Epidermal melanocyte (primary cell): ENCODE measurements around the gene PPM1D.
"Not testable (repeated sequence)": the region's sequence is repeated elsewhere in the genome, so short reads cannot be mapped to it uniquely, and the experiment has no call there.

Source experiments
- DNase-seq: peaks from one replicate; pipeline ENCODE4 v3.0.0; 2011; ENCODE audit warnings: low spot score; ENCODE audit not compliant: insufficient read length

PPM1D gene

GRCh38 chr17:60664022-60664421 is 64.0 kb downstream of the PPM1D start:
- DNase-seq: no peak

- DNase-seq: no peak
Measured at GRCh38 chr17:60665602-60666001, 65.6 kb downstream of the PPM1D start.

- DNase-seq: not testable (repeated sequence)
Measured at GRCh38 chr17:60668741-60669140, 68.7 kb downstream of the PPM1D start.

- no peak for DNase-seq
Measured at GRCh38 chr17:60671482-60671881, 71.5 kb downstream of the PPM1D start.

- DNase-seq: not testable (repeated sequence)
Measured at GRCh38 chr17:60674637-60675036, 74.6 kb downstream of the PPM1D start.

GRCh38 chr17:60675997-60676396 is 76.0 kb downstream of the PPM1D start:
- no peak for DNase-seq

- DNase-seq: no peak
Measured at GRCh38 chr17:60676758-60677307, 76.8 kb downstream of the PPM1D start.

GRCh38 chr17:60677308-60678117 is 77.5 kb downstream of the PPM1D start, which contains the start of gene BCAS3:
Gene BCAS3, plus strand, starts transcription at chr17:60677851.
- peak; percentile 98 for DNase-seq

GRCh38 chr17:60678118-60678444 is 78.1 kb downstream of the PPM1D start:
- no peak for DNase-seq

- no peak for DNase-seq
Measured at GRCh38 chr17:60679287-60679686, 79.3 kb downstream of the PPM1D start.

- DNase-seq: no peak
Measured at GRCh38 chr17:60680754-60681153, 80.8 kb downstream of the PPM1D start.

- DNase-seq: no peak
Measured at GRCh38 chr17:60685437-60685836, 85.4 kb downstream of the PPM1D start.

- no peak for DNase-seq
Measured at GRCh38 chr17:60695960-60696359, 96.0 kb downstream of the PPM1D start.

GRCh38 chr17:60699090-60699489 is 99.1 kb downstream of the PPM1D start:
- no peak for DNase-seq

- no peak for DNase-seq
Measured at GRCh38 chr17:60704170-60704569, 104.2 kb downstream of the PPM1D start.

GRCh38 chr17:60712675-60713074 is 112.7 kb downstream of the PPM1D start:
- DNase-seq: no peak

- no peak for DNase-seq
Measured at GRCh38 chr17:60713608-60714007, 113.6 kb downstream of the PPM1D start.
